Lung (tissue), 12 donors: Measurements from ENCODE around the gene BST2. TPM values are rescaled to one million over a fixed set of nuclear protein-coding genes. Genes with fewer than 3 reads are reported as not detected.

Experiments
- ATAC-seq: fragments of 200-7000 bp; cut with Tn5 transposase; one replicate; pipeline ENCODE4 v1.9.1; 2020; ENCODE audit warnings: moderate number of reproducible peaks; ENCODE audit not compliant: insufficient read depth, low FRiP score
- DNase-seq, 3 donors: peaks; one replicate each; pipeline ENCODE4 v3.0.0-alpha.2; 2013 to 2017
- H3K27ac ChIP-seq, 2 donors: one replicate each; pipeline ENCODE4 v1.5.1; 2013; ENCODE audit warnings: mild to moderate bottlenecking in 2 of 2, moderate library complexity in 2 of 2, control low read depth in 1 of 2, inconsistent platforms in 1 of 2, low read depth in 1 of 2, low read length in 1 of 2
- H3K27me3 ChIP-seq, 3 donors: one replicate each; pipeline ENCODE4 v1.5.1; 2013; ENCODE audit warnings: low read length in 2 of 3; ENCODE audit not compliant: control insufficient read depth in 3 of 3, insufficient read depth in 3 of 3
- H3K36me3 ChIP-seq, 4 donors: one replicate each; pipeline ENCODE4 v1.5.1; 2013; ENCODE audit warnings: low read length in 4 of 4, mild to moderate bottlenecking in 1 of 4, moderate library complexity in 1 of 4; ENCODE audit not compliant: control insufficient read depth in 4 of 4, insufficient read depth in 4 of 4
- H3K4me1 ChIP-seq, 5 donors: one replicate each; pipeline ENCODE4 v1.5.1; 2013; ENCODE audit warnings: low read length in 5 of 5, mild to moderate bottlenecking in 2 of 5, moderate library complexity in 1 of 5; ENCODE audit not compliant: control insufficient read depth in 5 of 5, insufficient read depth in 5 of 5
- H3K4me3 ChIP-seq: one replicate; pipeline ENCODE4 v1.5.1; 2013; ENCODE audit warnings: mild to moderate bottlenecking, control low read depth, moderate library complexity
- H3K9ac ChIP-seq, 2 donors: one replicate each; pipeline ENCODE4 v1.5.1; 2013; ENCODE audit warnings: low read length in 2 of 2, control low read depth in 1 of 2; ENCODE audit not compliant: insufficient read depth in 1 of 2
- H3K9me3 ChIP-seq, 4 donors: one replicate each; pipeline ENCODE4 v1.5.1; 2013; ENCODE audit warnings: low read length in 3 of 4, mild to moderate bottlenecking in 1 of 4, moderate library complexity in 1 of 4; ENCODE audit not compliant: control insufficient read depth in 4 of 4, insufficient read depth in 3 of 4
- WGBS, 2 donors: extraction: QIAGEN DNeasy Blood & Tissue Kit; methylation state at CpG; one replicate each; pipeline ENCODE4 v1.1.7; 2013; 5-methylcytosine and 5-hydroxymethylcytosine counted together
- polyA plus RNA-seq, 2 donors: library from polyadenylated mRNA; stranded (reverse); fragments of 200-250 nt; gene quantifications; one replicate each; pipeline ENCODE4 v1.2.1, GENCODE V29; 2013
- total RNA-seq, 2 donors: library from RNA; depleted of rRNA in 1 of 2; stranded (reverse); fragments of >200 nt in 1 of 2; gene quantifications; one replicate each; pipeline ENCODE4 v1.2.1, GENCODE V29; 2014 to 2021
- TF ChIP-seq, protein P1 (sequence below): IDR thresholded peaks from 2 replicates; pipeline ENCODE4 v1.5.1; 2012; ENCODE audit warnings: mild to moderate bottlenecking; ENCODE audit errors: control extremely low read depth, extremely low read depth
- donor health status: control.
- donor health status: control.
- donor health status: Bipolar disorder and iron deficiency.
- donor health status: healthy.
- donor health status: DM: yes; HTN: yes; CAD: no.

Gene BST2
- total and polyA plus RNA-seq, 4 donors = 48.2 to 179 (median 60.5) TPM

DNA sequence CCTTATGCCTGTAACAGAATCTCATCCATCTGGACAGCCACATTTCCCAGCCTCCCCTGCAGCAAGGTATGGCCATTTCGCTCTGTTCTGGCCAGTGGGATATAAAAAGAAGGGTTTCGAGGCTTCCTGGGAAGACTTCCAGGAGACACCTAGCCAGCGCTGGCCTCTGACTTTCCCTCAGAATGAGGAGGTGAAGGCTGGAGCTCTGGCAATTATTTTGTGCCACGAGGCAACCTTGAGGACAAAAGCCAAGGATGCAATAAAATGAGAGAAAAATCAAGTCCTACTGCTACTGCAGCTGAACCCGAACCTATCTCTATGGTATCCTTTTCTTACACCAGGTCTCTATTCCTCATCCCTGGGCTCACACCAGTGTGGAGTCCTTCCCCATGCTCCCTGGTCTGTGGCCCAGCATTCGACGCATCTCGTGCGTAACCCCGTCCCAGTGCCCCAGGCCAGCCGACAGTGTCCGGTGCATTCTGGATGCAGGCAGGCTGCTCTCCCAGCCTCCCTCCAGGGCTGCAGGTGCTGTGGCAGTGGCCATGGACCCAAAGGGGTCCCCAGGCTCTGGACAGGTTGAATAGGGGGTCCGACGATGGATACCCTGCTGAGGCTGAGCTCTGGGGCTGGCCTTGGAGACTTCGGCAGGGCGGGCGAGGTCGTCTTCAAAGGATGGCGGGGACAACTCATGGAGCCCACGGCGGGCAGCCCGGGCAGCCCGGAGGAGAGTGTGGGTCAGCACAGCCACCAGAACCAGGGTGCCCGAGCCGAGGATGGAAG lies 30.9 kb upstream of the BST2 start:
- DNase-seq (no peak), ATAC-seq (no peak)
- Histone ChIP-seq H3K9ac (no peak overlapping the region), H3K9me3 (peaks cover 0 to 2% (median under 1%) of the 10 kb centered on the region in 4 donors), H3K4me3 (no peak overlapping the region), H3K27ac (no peak overlapping the region), H3K4me1 (no peaks in the 10 kb centered on the region), H3K27me3 (no peaks in the 10 kb centered on the region), H3K36me3 (peaks cover 0 to 9% (median 0%) of the 10 kb centered on the region in 4 donors)
- 95 to 97% methylated on average over 25 of the region's 25 CpGs for WGBS, 2 donors
- TF ChIP-seq, protein P1, sequence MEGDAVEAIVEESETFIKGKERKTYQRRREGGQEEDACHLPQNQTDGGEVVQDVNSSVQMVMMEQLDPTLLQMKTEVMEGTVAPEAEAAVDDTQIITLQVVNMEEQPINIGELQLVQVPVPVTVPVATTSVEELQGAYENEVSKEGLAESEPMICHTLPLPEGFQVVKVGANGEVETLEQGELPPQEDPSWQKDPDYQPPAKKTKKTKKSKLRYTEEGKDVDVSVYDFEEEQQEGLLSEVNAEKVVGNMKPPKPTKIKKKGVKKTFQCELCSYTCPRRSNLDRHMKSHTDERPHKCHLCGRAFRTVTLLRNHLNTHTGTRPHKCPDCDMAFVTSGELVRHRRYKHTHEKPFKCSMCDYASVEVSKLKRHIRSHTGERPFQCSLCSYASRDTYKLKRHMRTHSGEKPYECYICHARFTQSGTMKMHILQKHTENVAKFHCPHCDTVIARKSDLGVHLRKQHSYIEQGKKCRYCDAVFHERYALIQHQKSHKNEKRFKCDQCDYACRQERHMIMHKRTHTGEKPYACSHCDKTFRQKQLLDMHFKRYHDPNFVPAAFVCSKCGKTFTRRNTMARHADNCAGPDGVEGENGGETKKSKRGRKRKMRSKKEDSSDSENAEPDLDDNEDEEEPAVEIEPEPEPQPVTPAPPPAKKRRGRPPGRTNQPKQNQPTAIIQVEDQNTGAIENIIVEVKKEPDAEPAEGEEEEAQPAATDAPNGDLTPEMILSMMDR = no peak

DNA sequence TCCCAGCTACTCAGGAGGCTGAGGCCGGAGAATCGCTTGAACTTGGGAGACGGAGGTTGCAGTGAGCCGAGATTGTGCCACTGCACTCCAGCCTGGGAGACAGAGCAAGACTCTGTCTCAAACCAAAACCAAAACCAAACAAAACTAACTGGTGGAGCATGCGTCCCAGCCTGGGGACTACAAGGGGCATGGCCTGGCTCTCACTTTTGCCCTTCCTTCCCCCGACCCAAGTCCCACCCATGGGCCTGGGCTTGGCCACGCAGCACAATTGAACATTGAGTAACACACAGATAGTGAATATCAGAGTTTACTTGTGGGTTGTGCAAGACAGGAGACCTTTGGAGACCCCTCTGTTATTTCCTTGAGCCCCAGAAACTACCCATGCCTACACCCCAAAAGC lies 29.8 kb upstream of the BST2 start:
- peaks cover 0 to 2% (median 0%) of the 10 kb centered on the region in 4 donors for H3K9me3 ChIP-seq
- H3K4me1 ChIP-seq = no peaks in the 10 kb centered on the region
- H3K27me3 ChIP-seq = no peaks in the 10 kb centered on the region
- no peak overlapping the region for H3K27ac ChIP-seq
- ATAC-seq (no peak), DNase-seq (no peak)
- no peak overlapping the region for H3K9ac ChIP-seq
- WGBS, 2 donors = 79 to 85% methylated on average over 7 of the region's 7 CpGs
- peaks cover 0 to 9% (median 0%) of the 10 kb centered on the region in 4 donors for H3K36me3 ChIP-seq
- no peak overlapping the region for H3K4me3 ChIP-seq
- TF ChIP-seq, protein P1 = no peak

DNA sequence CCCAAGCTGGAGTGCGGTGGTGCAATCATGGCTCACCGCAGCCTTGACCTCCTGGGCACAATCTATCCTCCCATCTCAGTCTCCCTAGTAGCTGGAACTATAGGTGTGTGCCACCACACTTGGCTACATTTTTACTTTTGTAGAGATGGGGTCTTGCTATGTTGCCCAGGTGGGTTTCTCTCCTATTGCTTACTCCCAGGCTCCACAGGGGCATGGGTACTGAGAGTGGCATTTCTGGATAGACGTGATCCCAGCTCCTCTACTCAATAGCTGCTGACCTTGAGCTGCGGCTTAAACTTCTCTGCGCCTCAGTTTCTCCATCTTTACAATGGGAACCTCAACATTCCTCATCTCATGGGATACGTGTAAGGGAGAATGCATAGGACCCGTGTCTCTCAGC lies 26.0 kb upstream of the BST2 start:
- ATAC-seq = no peak
- Histone ChIP-seq H3K4me1 (no peaks in the 10 kb centered on the region), H3K27ac (no peak overlapping the region), H3K4me3 (no peak overlapping the region), H3K36me3 (peaks cover 0 to 9% (median 0%) of the 10 kb centered on the region in 4 donors), H3K9ac (no peak overlapping the region), H3K27me3 (no peaks in the 10 kb centered on the region), H3K9me3 (peaks cover 0 to 2% (median 0%) of the 10 kb centered on the region in 4 donors)
- TF ChIP-seq, protein P1 = no peak
- 90% methylated on average over 7 of the region's 7 CpGs for WGBS, 2 donors
- no peak for DNase-seq
